Keratinocyte (primary cell): ENCODE results near the gene CTR9. TPM values are rescaled to one million over a fixed set of nuclear protein-coding genes. Genes with fewer than 3 reads are reported as not detected.
A peak's percentile ranks its signal among the peaks of the same experiment; 100 is the strongest.

Source experiments
- DNase-seq: peaks from one replicate; pipeline ENCODE4 v3.0.0-alpha.2; 2011; ENCODE audit warnings: low read depth, missing footprints, low spot score
- FAIRE-seq: peaks from 2 replicates; lab custom pipeline; 2011; peaks lifted over from hg19 to GRCh38; lab: Jason Lieb, UNC
- H2AFZ ChIP-seq: 2 replicates; pipeline ENCODE4 v1.6.0; 2012; ENCODE audit warnings: low read length, control low read depth, inconsistent platforms; ENCODE audit not compliant: control insufficient read depth
- H3K27ac ChIP-seq: 2 replicates; pipeline ENCODE4 v1.5.1; 2011; ENCODE audit warnings: low read length; ENCODE audit not compliant: control insufficient read depth, insufficient read depth
- H3K27me3 ChIP-seq: 3 replicates; pipeline ENCODE4 v1.6.0; 2011; ENCODE audit warnings: low read length; ENCODE audit not compliant: control insufficient read depth, insufficient read depth; ENCODE audit errors: extremely low read depth
- H3K36me3 ChIP-seq, 2 experiments: 2 replicates in 1 of 2; 3 replicates in 1 of 2; pipeline ENCODE4 v1.5.1; 2011; ENCODE audit warnings: low read length in 2 of 2, mild to moderate bottlenecking in 1 of 2; ENCODE audit not compliant: control insufficient read depth in 2 of 2, insufficient read depth in 2 of 2; ENCODE audit errors: extremely low read depth in 1 of 2
- H3K4me1 ChIP-seq: 3 replicates; pipeline ENCODE4 v1.5.1; 2011; ENCODE audit warnings: low read length; ENCODE audit not compliant: control insufficient read depth, insufficient read depth; ENCODE audit errors: extremely low read depth
- H3K4me2 ChIP-seq: 3 replicates; pipeline ENCODE4 v1.6.0; 2011; ENCODE audit warnings: low read depth, low read length; ENCODE audit not compliant: control insufficient read depth, insufficient read depth; ENCODE audit errors: extremely low read depth
- H3K4me3 ChIP-seq, 3 experiments: fragments of 200-600 bp in 1 of 3; sonication (generic) in 1 of 3; 2 replicates in 2 of 3; 3 replicates in 1 of 3; pipeline ENCODE4 v1.5.1; 2011 to 2016; ENCODE audit warnings: low read length in 3 of 3, mild to moderate bottlenecking in 3 of 3, control low read depth in 2 of 3, inconsistent platforms in 1 of 3, low read depth in 1 of 3, mixed read lengths in 1 of 3, mixed run types in 1 of 3, moderate library complexity in 1 of 3; ENCODE audit not compliant: control insufficient read depth in 2 of 3, insufficient read depth in 2 of 3; ENCODE audit errors: extremely low read depth in 1 of 3
- H3K79me2 ChIP-seq: 2 replicates; pipeline ENCODE4 v1.6.0; 2012; ENCODE audit warnings: low read length; ENCODE audit not compliant: control insufficient read depth, insufficient read depth
- H3K9ac ChIP-seq: 3 replicates; pipeline ENCODE4 v1.6.0; 2011; ENCODE audit warnings: low read length; ENCODE audit not compliant: control insufficient read depth, insufficient read depth; ENCODE audit errors: extremely low read depth
- H3K9me1 ChIP-seq: 3 replicates; pipeline ENCODE4 v1.6.0; 2011; ENCODE audit warnings: low read length; ENCODE audit not compliant: control insufficient read depth, insufficient read depth; ENCODE audit errors: extremely low read depth
- H3K9me3 ChIP-seq: 2 replicates; pipeline ENCODE4 v1.5.1; 2012; ENCODE audit warnings: low read depth, low read length; ENCODE audit not compliant: control insufficient read depth
- H4K20me1 ChIP-seq: 3 replicates; pipeline ENCODE4 v1.6.0; 2011; ENCODE audit warnings: low read length; ENCODE audit not compliant: control insufficient read depth, insufficient read depth; ENCODE audit errors: extremely low read depth
- CTCF ChIP-seq, 3 experiments: IDR thresholded peaks in 1 of 3; conservative IDR thresholded peaks in 1 of 3; optimal IDR thresholded peaks in 1 of 3; 2 replicates in 2 of 3; 3 replicates in 1 of 3; pipeline versions ENCODE3 to v1.5.1; 2011; ENCODE audit warnings: low read length in 3 of 3, mild to moderate bottlenecking in 3 of 3, moderate library complexity in 2 of 3, control low read depth in 1 of 3, inconsistent platforms in 1 of 3; ENCODE audit not compliant: insufficient read depth in 2 of 3; ENCODE audit errors: extremely low read depth in 1 of 3
- EZH2 ChIP-seq: IDR thresholded peaks from one replicate; pipeline ENCODE4 v1.6.1; 2012; ENCODE audit warnings: inconsistent platforms, mild to moderate bottlenecking, low read length, moderate library complexity
- dilution Hi-C: fragments of 300-500 bp; cut with MboI; formaldehyde crosslinking; loops from one replicate; pipeline ENCODE4 v1.7.0; 2020; ENCODE audit warnings: low sequenced_read_pairs; ENCODE audit not compliant: extremely low pct_ligation_motif_present
- polyA plus RNA-seq, 5 experiments: library from polyadenylated mRNA; depleted of rRNA in 3 of 5; stranded (reverse) in 3 of 5; stranded (forward) in 1 of 5; unstranded in 1 of 5; fragments of >200 nt; gene quantifications; 1 replicate in 1 of 5; 2 replicates in 3 of 5; 3 replicates in 1 of 5; pipeline versions ENCODE4 v1.2.1 to v1.2.3, GENCODE V29; 2011 to 2012; ENCODE audit warnings: missing spikeins in 2 of 5, low read depth in 1 of 5, low replicate concordance in 1 of 5

The CTR9 gene
- polyA plus RNA-seq, 1 donor (not counting 4 experiments of a cell fraction or from before 2014, with no cell fraction given): 21.8 TPM

- TF ChIP-seq EZH2: no peak
- TF ChIP-seq CTCF (optimal IDR thresholded peaks at IDR 0.05 in 1 of 3, IDR thresholded peaks at IDR 0.05 in 1 of 3, conservative IDR thresholded peaks at IDR 0.05 in 1 of 3; ENCODE audit: extremely low read depth in 1 of 3, insufficient read depth in 2 of 3, low read length in 3 of 3): no peak
- H3K4me2 ChIP-seq: peak overlapping the region; percentile 50
- H3K4me3 ChIP-seq: no peak overlapping the region
- peak; percentile 98 for FAIRE-seq
- DNase-seq: peak; percentile 42
- dilution Hi-C loops: loop anchor here (25.0 kb wide), 1 partner anchor 230 kb away; no protein-coding TSS in a partner anchor
- H3K27me3 ChIP-seq: no peaks in the 10 kb centered on the region
- no peaks in the 10 kb centered on the region for H3K36me3 ChIP-seq
- H3K9ac ChIP-seq: peak overlapping the region; percentile 18
- H3K79me2 ChIP-seq: no peaks in the 10 kb centered on the region
- peaks cover 13% of the 10 kb centered on the region for H3K4me1 ChIP-seq
- H4K20me1 ChIP-seq: no peaks in the 10 kb centered on the region
- no peaks in the 10 kb centered on the region for H3K9me3 ChIP-seq
- peak overlapping the region; percentile 38 for H2AFZ ChIP-seq
- no peaks in the 10 kb centered on the region for H3K9me1 ChIP-seq
- peak overlapping the region; percentile 29 for H3K27ac ChIP-seq
Observed at GRCh38 chr11:10742460-10743208, 8.4 kb upstream of the CTR9 start.

- H3K4me3 ChIP-seq: no peak overlapping the region
- no peak for TF ChIP-seq EZH2
- no peak for TF ChIP-seq CTCF (optimal IDR thresholded peaks at IDR 0.05 in 1 of 3, IDR thresholded peaks at IDR 0.05 in 1 of 3, conservative IDR thresholded peaks at IDR 0.05 in 1 of 3; ENCODE audit: extremely low read depth in 1 of 3, insufficient read depth in 2 of 3, low read length in 3 of 3)
- no peaks in the 10 kb centered on the region for H3K27me3 ChIP-seq
- DNase-seq: no peak
- no peak overlapping the region for H3K27ac ChIP-seq
- no peaks in the 10 kb centered on the region for H3K79me2 ChIP-seq
- H3K36me3 ChIP-seq: no peaks in the 10 kb centered on the region
- H3K9me1 ChIP-seq: no peaks in the 10 kb centered on the region
- no peak overlapping the region for H2AFZ ChIP-seq
- no peaks in the 10 kb centered on the region for H3K9me3 ChIP-seq
- H4K20me1 ChIP-seq: no peaks in the 10 kb centered on the region
- dilution Hi-C loops: loop anchor here (25.0 kb wide), 1 partner anchor 231 kb away; no protein-coding TSS in a partner anchor
- no peak overlapping the region for H3K4me2 ChIP-seq
- no peak overlapping the region for H3K9ac ChIP-seq
- no peak for FAIRE-seq
- peaks cover 13% of the 10 kb centered on the region for H3K4me1 ChIP-seq
Observed at GRCh38 chr11:10743354-10744000, 7.6 kb upstream of the CTR9 start.
